ENCODE data around the gene PNPLA5. TPM values are rescaled to one million over a fixed set of nuclear protein-coding genes. Genes with fewer than 3 reads are reported as not detected.

Gene PNPLA5
- total RNA-seq, 2 donors from 2014 or later, result not detected

GRCh38 chr22:43852573-43853327, 39.1 kb downstream of the PNPLA5 start:
- DNase-seq (ENCODE audit: low spot score in 2 of 2) (peak in 1 of 2 donors; percentile 33), ATAC-seq (no peak)
- Mint-ChIP-seq H3K9me3 (peaks cover 10 to 14% of the 10 kb centered on the region in 2 donors), H3K27ac (no peak overlapping the region), H3K36me3 (peaks cover 6 to 13% of the 10 kb centered on the region in 2 donors)

GRCh38 chr22:43851979-43852307, 39.9 kb downstream of the PNPLA5 start:
- no peak for ATAC-seq
- no peak overlapping the region for H3K27ac Mint-ChIP-seq
- DNase-seq (ENCODE audit: low spot score in 2 of 2), result no peak
- peaks cover 3 to 9% of the 10 kb centered on the region in 2 donors for H3K36me3 Mint-ChIP-seq
- H3K9me3 Mint-ChIP-seq, result peaks cover 8% of the 10 kb centered on the region in 2 donors

GRCh38 chr22:43851058-43851978, 40.5 kb downstream of the PNPLA5 start:
- Mint-ChIP-seq H3K27ac (no peak overlapping the region), H3K9me3 (peaks cover 2% of the 10 kb centered on the region in 2 donors), H3K36me3 (peaks cover 0 to 3% of the 10 kb centered on the region in 2 donors)
- DNase-seq (ENCODE audit: low spot score in 2 of 2) (peak in 1 of 2 donors; percentile 37), ATAC-seq (no peak)

GRCh38 chr22:43850529-43850928, 41.3 kb downstream of the PNPLA5 start:
- ATAC-seq (no peak), DNase-seq (ENCODE audit: low spot score in 2 of 2) (peak in 1 of 2 donors; percentile 34)
- Mint-ChIP-seq H3K27ac (no peak overlapping the region), H3K9me3 (no peaks in the 10 kb centered on the region), H3K36me3 (no peaks in the 10 kb centered on the region)

GRCh38 chr22:43849731-43850130, 42.1 kb downstream of the PNPLA5 start:
- no peak for ATAC-seq
- H3K9me3 Mint-ChIP-seq, result no peaks in the 10 kb centered on the region
- DNase-seq (ENCODE audit: low spot score in 2 of 2), result peak in 1 of 2 donors; percentile 45

GRCh38 chr22:43848366-43849171, 43.2 kb downstream of the PNPLA5 start:
- no peak overlapping the region for H3K27ac Mint-ChIP-seq
- peak in 1 of 2 donors; percentile 35 for DNase-seq (ENCODE audit: low spot score in 2 of 2)
- no peaks in the 10 kb centered on the region for H3K9me3 Mint-ChIP-seq
- ATAC-seq, result no peak
- H3K36me3 Mint-ChIP-seq, result no peaks in the 10 kb centered on the region

More at GRCh38 chr22:43849731-43850130, 42.1 kb downstream of the PNPLA5 start:
- Mint-ChIP-seq H3K27ac (no peak overlapping the region), H3K36me3 (no peaks in the 10 kb centered on the region)

GRCh38 chr22:43847376-43848289, 44.2 kb downstream of the PNPLA5 start:
- H3K36me3 Mint-ChIP-seq, result no peaks in the 10 kb centered on the region
- ATAC-seq (no peak), DNase-seq (ENCODE audit: low spot score in 2 of 2) (peak in 1 of 2 donors; percentile 42)
- H3K27ac Mint-ChIP-seq, result no peak overlapping the region
- H3K9me3 Mint-ChIP-seq, result no peaks in the 10 kb centered on the region

GRCh38 chr22:43846966-43847365, 44.8 kb downstream of the PNPLA5 start:
- DNase-seq (ENCODE audit: low spot score in 2 of 2) (no peak), ATAC-seq (no peak)
- Mint-ChIP-seq H3K9me3 (no peaks in the 10 kb centered on the region), H3K36me3 (no peaks in the 10 kb centered on the region), H3K27ac (no peak overlapping the region)

- ATAC-seq (no peak), DNase-seq (ENCODE audit: low spot score in 2 of 2) (no peak)
- Mint-ChIP-seq H3K9me3 (no peaks in the 10 kb centered on the region), H3K27ac (no peak overlapping the region), H3K36me3 (no peaks in the 10 kb centered on the region)
These were observed 45.8 kb downstream of the PNPLA5 start for GRCh38 chr22:43845981-43846380.

- Mint-ChIP-seq H3K36me3 (no peaks in the 10 kb centered on the region), H3K27ac (no peak overlapping the region), H3K9me3 (no peaks in the 10 kb centered on the region)
- ATAC-seq (no peak), DNase-seq (ENCODE audit: low spot score in 2 of 2) (no peak)
These were observed 47.0 kb downstream of the PNPLA5 start for GRCh38 chr22:43844560-43845545.

GRCh38 chr22:43843783-43844530, 47.9 kb downstream of the PNPLA5 start:
- Mint-ChIP-seq H3K9me3 (no peaks in the 10 kb centered on the region), H3K36me3 (no peaks in the 10 kb centered on the region), H3K27ac (no peak overlapping the region)
- no peak for DNase-seq (ENCODE audit: low spot score in 2 of 2)
- ATAC-seq, result no peak

GRCh38 chr22:43841742-43842141, 50.1 kb downstream of the PNPLA5 start:
- Mint-ChIP-seq H3K36me3 (no peaks in the 10 kb centered on the region), H3K27ac (no peak overlapping the region), H3K9me3 (no peaks in the 10 kb centered on the region)
- ATAC-seq (no peak), DNase-seq (ENCODE audit: low spot score in 2 of 2) (no peak)

GRCh38 chr22:43840851-43841250, 51.0 kb downstream of the PNPLA5 start:
- Mint-ChIP-seq H3K27ac (no peak overlapping the region), H3K36me3 (no peaks in the 10 kb centered on the region), H3K9me3 (no peaks in the 10 kb centered on the region)
- no peak for ATAC-seq
- no peak for DNase-seq (ENCODE audit: low spot score in 2 of 2)

GRCh38 chr22:43840431-43840830, 51.4 kb downstream of the PNPLA5 start:
- no peaks in the 10 kb centered on the region for H3K9me3 Mint-ChIP-seq
- ATAC-seq, result no peak
- no peaks in the 10 kb centered on the region for H3K36me3 Mint-ChIP-seq
- H3K27ac Mint-ChIP-seq, result no peak overlapping the region
- no peak for DNase-seq (ENCODE audit: low spot score in 2 of 2)

All from activated naive CD4-positive, alpha-beta T cell treated with anti-CD3 and anti-CD28 coated beads, Interleukin-2, amount 50 U/mL, for 72 hours (primary cell).